Uterus (tissue), 4 donors: ENCODE data around the gene GRAP. TPM values are rescaled to one million over a fixed set of nuclear protein-coding genes. Genes with fewer than 3 reads are reported as not detected.

Experiments
- DNase-seq, 2 donors: peaks; one replicate each; pipeline ENCODE4 v3.0.0-alpha.2; 2019 to 2020
- H3K27ac ChIP-seq, 2 donors: fragments of 200-600 bp; sonication (generic); 1 replicate in 1 of 2; 2 replicates in 1 of 2; pipeline ENCODE4 v1.5.1; 2016 to 2018
- H3K27me3 ChIP-seq, 2 donors: fragments of 200-600 bp; sonication (generic); one replicate each; pipeline ENCODE4 v1.5.1; 2018 to 2019; ENCODE audit warnings: control low read depth in 1 of 2
- H3K36me3 ChIP-seq, 2 donors: fragments of 200-600 bp; sonication (generic); one replicate each; pipeline ENCODE4 v1.5.1; 2019; ENCODE audit warnings: control low read depth in 1 of 2
- H3K4me1 ChIP-seq, 2 donors: fragments of 200-600 bp; sonication (generic); one replicate each; pipeline ENCODE4 v1.5.1; 2018 to 2019; ENCODE audit warnings: control low read depth in 1 of 2
- H3K4me3 ChIP-seq, 2 donors: fragments of 200-600 bp; sonication (generic); 1 replicate in 1 of 2; 2 replicates in 1 of 2; pipeline ENCODE4 v1.5.1; 2018 to 2019; ENCODE audit warnings: mild to moderate bottlenecking in 1 of 2
- H3K9me3 ChIP-seq, 2 donors: fragments of 200-600 bp; sonication (generic); one replicate each; pipeline ENCODE4 v1.5.1; 2019; ENCODE audit warnings: control low read depth in 1 of 2
- CTCF ChIP-seq, 4 experiments: fragments of 200-600 bp in 2 of 4; fragments of 450-650 bp in 2 of 4; sonication (generic) in 2 of 4; IDR thresholded peaks; one replicate each; pipeline ENCODE4 v1.5.1; 2016 to 2019; ENCODE audit warnings: antibody characterized with exemption in 4 of 4, mild to moderate bottlenecking in 2 of 4, moderate library complexity in 1 of 4
- POLR2A ChIP-seq, 2 donors: fragments of 450-650 bp; IDR thresholded peaks; one replicate each; pipeline ENCODE4 v1.6.1; 2016; ENCODE audit warnings: antibody characterized with exemption in 2 of 2, mild to moderate bottlenecking in 1 of 2, moderate library complexity in 1 of 2
- intact Hi-C: fragments of 100-400 bp; cut with DNase I; formaldehyde crosslinking; loops from one replicate; pipeline ENCODE4 v1.15.1; 2023; ENCODE audit warnings: low total_unique reads
- total RNA-seq, 4 donors: library from RNA; depleted of rRNA in 3 of 4; stranded (reverse); fragments of >200 nt in 3 of 4; gene quantifications; one replicate each; pipeline versions ENCODE4 v1.1.0 to v1.2.4, GENCODE V29; 2014 to 2023
- donor health status: DM: yes; HTN: yes; CAD: no.

The GRAP gene
- total RNA-seq, 4 donors from 2014 or later, result 8.3 to 21.2 (median 13.5) TPM

GRCh38 chr17:19016881-19017280 is 29.9 kb downstream of the GRAP start:
- H3K4me3 ChIP-seq, result no peak overlapping the region
- H3K4me1 ChIP-seq, result no peaks in the 10 kb centered on the region
- no peak overlapping the region for H3K27ac ChIP-seq
- DNase-seq, result no peak
- H3K36me3 ChIP-seq, result no peaks in the 10 kb centered on the region
- no peaks in the 10 kb centered on the region for H3K27me3 ChIP-seq
- intact Hi-C loops, result no loop called here
- TF ChIP-seq CTCF (IDR thresholded peaks at IDR 0.05) (no peak), POLR2A (IDR thresholded peaks at IDR 0.05) (no peak)
- no peaks in the 10 kb centered on the region for H3K9me3 ChIP-seq

GRCh38 chr17:19016297-19016696 is 30.5 kb downstream of the GRAP start:
- H3K27ac ChIP-seq, result no peak overlapping the region
- no peak overlapping the region for H3K4me3 ChIP-seq
- H3K36me3 ChIP-seq, result no peaks in the 10 kb centered on the region
- no peaks in the 10 kb centered on the region for H3K4me1 ChIP-seq
- no peak for DNase-seq
- TF ChIP-seq CTCF (IDR thresholded peaks at IDR 0.05) (no peak), POLR2A (IDR thresholded peaks at IDR 0.05) (no peak)
- H3K9me3 ChIP-seq, result no peaks in the 10 kb centered on the region
- no peaks in the 10 kb centered on the region for H3K27me3 ChIP-seq
- intact Hi-C loops, result no loop called here

GRCh38 chr17:19015428-19015827 is 31.3 kb downstream of the GRAP start:
- no peaks in the 10 kb centered on the region for H3K27me3 ChIP-seq
- DNase-seq, result no peak
- H3K4me1 ChIP-seq, result no peaks in the 10 kb centered on the region
- intact Hi-C loops, result no loop called here
- no peaks in the 10 kb centered on the region for H3K36me3 ChIP-seq
- TF ChIP-seq CTCF (IDR thresholded peaks at IDR 0.05) (no peak), POLR2A (IDR thresholded peaks at IDR 0.05) (no peak)
- H3K4me3 ChIP-seq, result no peak overlapping the region
- no peaks in the 10 kb centered on the region for H3K9me3 ChIP-seq
- H3K27ac ChIP-seq, result no peak overlapping the region

GRCh38 chr17:19014628-19015215 is 32.0 kb downstream of the GRAP start:
- intact Hi-C loops, result no loop called here
- Histone ChIP-seq H3K4me1 (no peaks in the 10 kb centered on the region), H3K4me3 (no peak overlapping the region), H3K27ac (no peak overlapping the region), H3K36me3 (no peaks in the 10 kb centered on the region), H3K27me3 (no peaks in the 10 kb centered on the region), H3K9me3 (no peaks in the 10 kb centered on the region)
- TF ChIP-seq POLR2A (IDR thresholded peaks at IDR 0.05), result no peak
- TF ChIP-seq CTCF (IDR thresholded peaks at IDR 0.05), result no peak
- DNase-seq, result no peak

- intact Hi-C loops, result no loop called here
- Histone ChIP-seq H3K27me3 (no peaks in the 10 kb centered on the region), H3K36me3 (no peaks in the 10 kb centered on the region), H3K9me3 (no peaks in the 10 kb centered on the region), H3K4me1 (no peaks in the 10 kb centered on the region), H3K27ac (no peak overlapping the region), H3K4me3 (no peak overlapping the region)
- no peak for DNase-seq
- TF ChIP-seq CTCF (IDR thresholded peaks at IDR 0.05) (no peak), POLR2A (IDR thresholded peaks at IDR 0.05) (no peak)
These were observed 32.7 kb downstream of the GRAP start for GRCh38 chr17:19013806-19014627.
